HL-60/S4 (cell line): Measurements from ENCODE around the gene POPDC2.

Experiments used
- in situ Hi-C: fragments of 300-500 bp; cut with MboI; formaldehyde crosslinking; loops from 2 replicates; pipeline ENCODE4 v1.14.3; 2022; ENCODE audit warnings: low sequenced_read_pairs

Gene POPDC2

GRCh38 chr3:119673875-119674274 lies 13.5 kb upstream of the POPDC2 start:
- in situ Hi-C loops: no loop called here

- in situ Hi-C loops: no loop called here
Observed at GRCh38 chr3:119672776-119673175, 12.4 kb upstream of the POPDC2 start.

- in situ Hi-C loops: no loop called here
Observed at GRCh38 chr3:119669906-119670570, 9.6 kb upstream of the POPDC2 start.

- in situ Hi-C loops: no loop called here
Observed at GRCh38 chr3:119665954-119666559, 5.7 kb upstream of the POPDC2 start.

GRCh38 chr3:119664850-119665379 lies 4.5 kb upstream of the POPDC2 start:
- in situ Hi-C loops: no loop called here

GRCh38 chr3:119664370-119664769 lies 4.0 kb upstream of the POPDC2 start:
- in situ Hi-C loops: no loop called here

- in situ Hi-C loops: no loop called here
Observed at GRCh38 chr3:119663885-119664284, 3.5 kb upstream of the POPDC2 start.

- in situ Hi-C loops: no loop called here
Observed at GRCh38 chr3:119662604-119663373, 2.4 kb upstream of the POPDC2 start.

- in situ Hi-C loops: no loop called here
Observed at GRCh38 chr3:119659606-119660291, 640 bp downstream of the POPDC2 start.

- in situ Hi-C loops: no loop called here
Observed at GRCh38 chr3:119658994-119659393, 1.4 kb downstream of the POPDC2 start.

- in situ Hi-C loops: no loop called here
Observed at GRCh38 chr3:119657887-119658702, 2.3 kb downstream of the POPDC2 start.

GRCh38 chr3:119653876-119654275 lies 6.5 kb downstream of the POPDC2 start:
- in situ Hi-C loops: no loop called here

- in situ Hi-C loops: no loop called here
Observed at GRCh38 chr3:119652306-119653033, 7.9 kb downstream of the POPDC2 start.

GRCh38 chr3:119649761-119650160 lies 10.6 kb downstream of the POPDC2 start:
- in situ Hi-C loops: no loop called here

GRCh38 chr3:119647843-119648575 lies 12.4 kb downstream of the POPDC2 start:
- in situ Hi-C loops: no loop called here

GRCh38 chr3:119647171-119647570 lies 13.2 kb downstream of the POPDC2 start:
- in situ Hi-C loops: no loop called here

GRCh38 chr3:119645813-119646212 lies 14.6 kb downstream of the POPDC2 start:
- in situ Hi-C loops: no loop called here

- in situ Hi-C loops: no loop called here
Observed at GRCh38 chr3:119644481-119644880, 15.9 kb downstream of the POPDC2 start.

GRCh38 chr3:119643528-119643927 lies 16.9 kb downstream of the POPDC2 start:
- in situ Hi-C loops: no loop called here
